Bone marrow (tissue), 2 donors: Measurements from ENCODE around the gene ASAH2.
"Not testable (repeated sequence)": the region's sequence is repeated elsewhere in the genome, so short reads cannot be mapped to it uniquely, and the experiment has no call there.

ENCODE experiments used
- DNase-seq, 2 donors: peaks; one replicate each; lab custom pipeline; 2025; lab: John Stamatoyannopoulos, UW

ASAH2 gene

DNA sequence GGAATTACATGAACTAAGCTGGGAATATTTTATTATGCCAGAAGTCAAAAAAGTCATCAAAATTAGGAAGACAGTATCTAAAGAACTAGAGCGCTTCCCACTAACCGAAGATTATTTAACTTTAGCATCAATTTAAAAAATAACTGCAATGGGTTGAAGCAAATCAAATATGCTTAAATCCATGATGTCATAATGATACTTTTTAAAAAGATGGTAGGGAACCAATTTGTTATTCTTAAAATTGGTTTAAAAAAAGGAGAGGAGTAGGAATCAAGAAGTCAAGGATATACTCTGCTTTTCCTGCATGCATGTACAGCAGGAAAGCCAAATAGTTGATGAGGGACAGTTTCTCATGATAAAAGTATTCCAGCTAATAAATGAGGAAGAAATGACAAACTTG is 3.2 kb upstream of the ASAH2 start:
- no peak for DNase-seq

DNA sequence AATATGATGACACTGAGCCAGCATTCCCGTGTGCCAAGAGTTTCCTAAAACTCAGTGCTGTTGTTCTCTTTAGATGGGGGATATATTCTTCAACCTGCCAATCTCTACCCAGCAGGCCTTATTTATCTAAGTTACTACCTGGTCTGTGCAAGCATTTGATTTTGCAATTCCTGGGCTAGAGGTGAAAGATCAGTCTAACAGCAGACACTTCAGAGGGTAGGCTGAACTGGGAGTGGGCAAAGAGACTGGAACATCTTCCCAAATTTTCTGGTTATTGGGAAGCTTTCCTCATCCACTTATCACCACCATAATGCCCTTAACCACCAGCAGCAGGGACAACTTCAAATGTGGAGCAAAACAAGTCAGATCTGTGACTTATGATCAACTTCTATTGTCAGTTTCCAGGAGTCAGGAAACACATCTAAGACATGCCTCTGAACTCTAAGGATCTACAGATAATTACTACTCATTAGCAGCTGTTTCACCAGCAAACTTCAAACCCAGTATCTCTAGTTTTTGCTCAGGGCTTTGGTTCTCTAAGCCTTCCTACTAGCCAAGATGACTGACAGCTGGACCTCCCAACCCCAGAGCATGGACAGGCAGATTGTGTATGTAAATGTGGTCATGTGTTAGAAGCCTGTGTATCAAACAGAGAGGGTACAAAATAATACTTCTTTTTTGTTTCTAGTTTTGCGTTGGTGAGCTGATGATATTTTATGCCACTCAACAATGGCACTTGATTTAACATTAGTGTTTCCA is 1.0 kb downstream of the ASAH2 start:
- DNase-seq, result no peak

DNA sequence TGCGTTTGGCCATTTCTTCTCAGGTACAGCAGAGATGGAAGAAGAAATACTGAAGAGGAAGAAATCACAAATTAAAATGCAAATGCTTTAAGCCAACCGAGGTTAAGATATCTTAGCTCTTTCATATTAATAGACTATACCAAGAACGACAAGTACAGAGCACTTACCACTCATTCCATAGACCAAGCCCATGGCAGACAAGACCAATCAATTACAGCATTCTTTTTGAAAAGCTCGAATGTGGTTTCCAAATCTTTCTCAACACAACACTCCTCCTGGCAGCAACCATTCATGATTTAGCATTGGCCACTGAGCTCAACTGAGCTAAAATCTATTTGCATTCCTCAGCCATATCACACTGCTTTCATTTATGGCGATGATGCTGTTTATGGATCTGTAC is 2.7 kb downstream of the ASAH2 start:
- DNase-seq, result no peak

DNA sequence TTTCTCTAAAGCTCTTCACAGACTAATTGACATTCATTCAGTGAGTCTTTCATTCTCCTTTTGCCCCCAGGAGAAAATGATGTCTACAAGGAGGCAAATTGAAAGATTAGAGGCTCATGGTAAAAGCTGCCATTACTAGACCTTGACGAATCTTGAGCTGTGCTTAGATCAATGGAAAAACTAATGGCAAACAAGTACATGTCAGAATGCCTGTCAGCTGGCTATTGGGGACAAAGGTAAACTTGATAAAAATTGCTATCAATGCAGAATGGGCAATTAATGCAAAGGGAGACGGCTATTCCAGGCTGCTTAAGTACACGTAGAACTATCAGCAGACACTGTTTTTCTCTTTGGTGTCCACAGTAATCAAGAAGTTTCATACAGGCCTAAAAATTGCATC is 3.3 kb downstream of the ASAH2 start:
- no peak for DNase-seq

DNA sequence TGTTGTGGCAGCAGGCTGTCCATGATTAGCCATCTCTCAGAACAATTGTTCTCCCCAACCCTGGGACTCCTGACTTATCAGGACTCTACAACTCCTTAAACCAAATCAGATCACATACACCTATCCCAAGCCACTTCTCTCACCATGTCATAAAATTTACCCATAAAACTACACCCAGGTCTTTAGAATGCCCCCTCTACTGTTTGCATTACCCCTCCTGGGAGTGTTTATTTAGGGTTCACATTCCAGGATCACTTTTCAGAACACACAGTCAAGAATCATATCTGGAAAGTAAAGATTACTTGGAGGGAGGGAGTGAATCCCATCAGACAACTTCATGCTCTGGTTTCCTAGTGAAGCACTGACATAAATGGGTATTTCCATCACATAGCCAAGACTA is 7.1 kb downstream of the ASAH2 start:
- DNase-seq, result no peak

DNA sequence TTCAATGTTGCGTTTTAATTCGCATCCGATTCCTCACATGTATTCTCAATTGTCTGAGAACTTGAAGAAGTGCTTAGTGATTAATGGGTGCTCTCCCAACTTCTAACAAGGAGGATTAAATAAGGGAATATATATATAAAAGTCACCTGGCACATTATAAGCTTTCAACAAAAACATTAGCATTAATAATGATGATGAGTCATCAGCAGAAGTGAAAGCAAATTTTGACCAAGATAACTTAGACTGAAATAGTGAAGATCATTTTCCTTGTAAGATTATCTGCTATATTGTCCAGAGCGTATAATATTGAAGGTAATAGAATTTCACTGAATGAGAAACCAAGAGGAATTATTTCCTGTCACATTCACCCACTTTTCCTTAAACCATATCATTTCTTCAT is 8.5 kb downstream of the ASAH2 start:
- no peak for DNase-seq

DNA sequence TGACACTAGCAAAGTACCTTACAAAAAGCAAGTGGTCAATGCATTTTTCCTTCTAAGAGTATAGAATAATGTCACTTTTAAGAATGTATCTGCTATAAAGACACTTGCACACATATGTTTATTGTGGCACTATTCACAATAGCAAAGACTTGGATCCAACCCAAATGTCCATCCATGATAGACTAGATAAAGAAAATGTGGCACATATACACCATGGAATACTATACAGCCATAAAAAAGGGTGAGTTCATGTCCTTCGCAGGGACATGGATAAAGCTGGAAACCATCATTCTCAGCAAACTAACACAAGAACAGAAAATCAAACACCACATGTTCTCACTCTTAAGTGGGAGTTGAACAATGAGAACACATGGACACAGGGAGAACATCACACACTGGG is 9.8 kb downstream of the ASAH2 start:
- DNase-seq, result not testable (repeated sequence)

DNA sequence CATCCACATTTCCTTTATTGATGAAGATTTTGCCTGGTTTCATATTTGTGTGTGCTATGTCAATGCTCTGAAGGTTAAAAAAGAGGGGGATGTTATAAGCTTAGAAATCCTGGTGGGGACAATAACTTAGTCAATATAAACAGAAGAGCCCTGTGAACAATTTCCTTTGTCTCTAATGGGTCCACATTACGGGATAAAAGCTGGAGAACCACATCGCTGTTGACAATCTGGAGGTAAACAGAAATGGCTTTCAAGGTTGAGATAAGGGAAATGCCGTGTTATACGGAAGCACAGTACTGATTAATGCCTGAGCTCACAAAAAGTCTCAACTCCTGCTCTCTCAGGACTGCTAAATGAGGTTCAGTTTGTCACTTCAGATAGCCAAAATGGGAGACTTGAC is 16.8 kb downstream of the ASAH2 start:
- DNase-seq, result no peak

DNA sequence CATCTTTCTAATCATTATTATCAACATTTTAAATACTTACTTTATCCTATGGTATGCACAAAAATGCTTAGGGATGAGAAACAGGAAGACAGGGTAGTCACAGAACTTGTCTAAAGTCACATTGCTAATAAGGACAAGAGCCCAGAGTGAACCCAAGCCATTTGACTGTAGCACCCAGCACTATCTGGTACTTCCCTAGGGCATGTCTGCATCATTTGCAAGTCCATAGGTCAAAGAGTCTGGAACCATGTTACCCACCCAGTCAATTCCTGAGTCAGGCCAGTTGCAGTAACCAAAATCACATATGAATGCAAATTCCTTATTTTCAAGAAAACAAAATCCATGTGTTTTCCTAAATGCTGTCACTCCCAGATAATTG is 19.1 kb downstream of the ASAH2 start:
- no peak for DNase-seq

DNA sequence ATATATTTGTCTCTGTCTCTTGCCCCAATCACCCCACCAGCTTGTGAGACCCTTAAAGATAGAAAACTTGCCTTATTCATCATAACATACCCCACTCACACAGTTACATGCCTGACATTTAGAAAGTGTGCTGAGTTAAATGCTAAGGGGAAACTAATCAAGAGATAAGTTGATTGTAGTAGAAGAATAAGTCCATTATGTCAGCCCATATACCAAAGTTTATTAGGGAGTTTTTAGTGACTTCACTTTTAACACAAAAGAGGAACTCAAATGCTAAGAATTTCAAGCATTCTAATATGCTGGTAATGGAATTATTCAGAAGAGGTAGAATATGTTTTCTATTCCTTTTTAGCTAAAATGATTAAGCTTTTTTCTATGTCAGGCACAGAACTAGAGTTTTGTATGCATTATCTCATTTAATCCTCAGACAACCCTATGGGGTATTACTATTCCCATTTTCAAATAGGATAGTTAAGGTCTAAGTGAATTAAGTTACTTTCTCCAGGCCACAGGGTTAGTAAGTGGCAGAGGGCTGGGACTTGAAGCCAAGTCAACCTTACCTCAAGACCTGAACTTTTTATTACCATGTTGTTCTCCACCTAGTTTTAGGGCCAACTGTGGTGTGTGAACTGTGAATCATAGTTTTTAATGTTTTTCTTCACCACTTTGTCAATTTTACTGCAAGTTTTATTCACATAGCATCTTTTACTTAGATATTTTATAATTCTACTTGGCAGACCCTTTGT is 19.6 kb downstream of the ASAH2 start:
- DNase-seq, result peak in 1 of 2 donors; percentile 8

DNA sequence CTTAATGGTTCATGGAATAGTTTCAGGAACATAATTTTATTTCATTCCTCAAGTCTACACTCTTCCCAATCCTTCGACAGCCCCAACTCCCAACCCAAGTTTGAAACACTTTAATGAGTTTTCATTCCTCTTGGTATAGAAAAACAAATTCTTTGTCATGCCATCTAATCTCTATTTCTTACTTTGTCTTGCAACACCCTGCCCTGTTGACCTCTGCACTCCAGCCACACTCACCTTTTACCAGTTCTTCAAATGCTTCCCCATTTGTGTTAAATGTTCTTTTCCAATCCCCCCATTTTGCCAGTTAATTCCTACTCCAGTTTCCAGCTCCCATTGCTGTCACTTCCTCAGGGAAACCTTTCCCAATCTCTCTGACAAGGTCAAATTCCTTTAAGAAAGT is 21.9 kb downstream of the ASAH2 start:
- no peak for DNase-seq

DNA sequence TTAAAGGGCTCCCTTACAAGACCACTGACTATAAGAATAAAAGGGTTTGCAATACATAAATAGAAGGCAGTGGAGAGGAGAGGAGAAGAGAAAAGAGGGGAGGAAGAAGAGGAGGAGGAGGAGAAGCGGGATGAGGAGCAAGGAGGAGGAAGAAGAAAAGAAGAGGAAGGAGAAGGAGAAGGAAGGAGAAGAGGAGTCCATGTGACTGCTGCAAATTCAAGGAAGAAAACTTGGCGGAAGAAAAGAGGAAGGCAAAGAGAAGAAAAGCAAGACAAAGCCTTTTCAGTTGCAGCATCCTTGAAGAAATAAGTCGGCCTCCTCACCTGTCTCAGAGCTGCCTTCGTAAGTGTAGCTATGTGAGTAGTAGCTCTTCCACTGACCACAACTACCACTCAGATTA is 22.6 kb downstream of the ASAH2 start:
- DNase-seq, result no peak

DNA sequence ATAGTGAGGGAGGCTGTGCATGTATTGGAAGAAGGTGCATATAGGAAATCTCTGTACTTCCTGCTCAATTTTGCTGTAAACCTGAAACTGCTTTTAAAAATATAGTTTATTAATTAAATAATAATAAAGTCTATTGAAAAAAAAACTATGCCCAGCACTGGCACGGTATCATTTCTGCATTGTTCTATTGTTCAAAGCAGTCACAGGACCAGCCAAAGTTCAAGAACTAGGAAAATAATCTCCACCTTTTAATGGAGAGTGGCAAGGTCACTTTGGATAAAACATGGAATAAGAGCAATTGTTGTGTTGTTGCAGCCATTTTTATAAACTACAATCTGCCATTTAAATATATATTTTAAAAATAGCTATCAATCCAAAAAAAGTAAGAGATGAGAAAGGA is 24.7 kb downstream of the ASAH2 start:
- DNase-seq, result no peak

DNA sequence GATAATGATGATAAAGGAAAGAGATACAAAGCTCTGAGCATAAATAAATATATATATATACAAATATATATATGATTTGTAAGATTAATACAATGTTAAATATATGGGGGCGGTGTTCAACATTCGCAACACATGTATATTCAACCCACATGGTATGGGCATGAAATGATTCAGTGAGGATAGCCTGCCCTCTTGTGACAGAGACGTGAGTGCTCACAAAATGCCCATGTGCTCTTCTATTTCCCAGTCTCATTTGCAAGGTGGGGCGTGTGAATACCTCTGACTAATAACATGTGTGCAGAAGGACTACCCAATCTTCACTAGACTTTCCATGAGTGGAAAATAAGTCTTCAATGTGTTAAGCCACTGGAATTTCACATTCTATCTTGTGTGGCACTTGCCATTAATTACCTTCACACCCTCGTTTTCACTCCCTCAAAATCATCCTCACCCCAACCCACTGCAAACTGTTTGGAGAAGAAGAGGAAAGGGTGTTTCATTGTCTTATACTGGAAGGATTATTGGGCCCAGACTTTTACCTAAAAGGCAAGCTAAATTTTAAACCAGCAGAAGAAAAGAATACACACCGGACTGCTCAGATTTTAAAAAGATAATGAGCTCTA is 26.9 kb downstream of the ASAH2 start:
- DNase-seq, result peak in 1 of 2 donors; percentile 64

DNA sequence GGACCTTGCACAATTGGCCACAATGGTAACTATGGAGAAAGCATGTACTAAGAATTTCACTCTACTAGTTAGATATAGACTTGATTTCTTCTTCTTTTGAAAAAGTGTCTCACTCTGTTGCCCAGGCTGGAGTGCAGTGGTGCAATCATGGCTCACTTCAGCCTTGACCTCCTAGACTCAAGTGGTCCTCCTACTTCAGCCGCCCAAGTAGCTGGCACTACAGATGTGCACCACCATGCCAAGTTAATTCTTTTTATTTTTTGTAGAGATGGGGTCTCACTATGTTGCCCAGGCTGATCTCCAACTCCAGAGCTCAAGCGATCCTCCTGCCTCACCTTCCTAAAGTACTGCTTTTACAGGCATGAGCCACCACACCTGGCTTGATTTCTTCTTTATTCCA is 29.1 kb downstream of the ASAH2 start:
- DNase-seq, result no peak

DNA sequence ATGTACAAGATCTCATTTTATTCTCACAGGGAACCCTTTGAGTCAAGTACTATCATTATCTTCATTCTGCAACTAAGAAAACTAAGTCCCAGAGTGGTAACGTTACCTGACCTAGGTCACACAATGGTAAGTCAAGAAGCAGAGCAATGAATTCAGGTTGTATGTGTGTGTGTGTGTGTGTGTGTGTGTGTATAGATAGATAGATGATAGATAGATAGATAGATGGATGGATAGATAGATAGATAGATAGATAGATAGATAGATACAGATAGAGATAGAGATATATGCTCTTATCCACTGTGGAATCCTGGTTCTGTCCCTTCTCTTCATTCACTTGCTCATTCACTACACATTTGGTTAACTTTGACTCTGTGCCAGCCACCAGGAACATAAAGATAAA is 29.8 kb downstream of the ASAH2 start:
- DNase-seq, result no peak

DNA sequence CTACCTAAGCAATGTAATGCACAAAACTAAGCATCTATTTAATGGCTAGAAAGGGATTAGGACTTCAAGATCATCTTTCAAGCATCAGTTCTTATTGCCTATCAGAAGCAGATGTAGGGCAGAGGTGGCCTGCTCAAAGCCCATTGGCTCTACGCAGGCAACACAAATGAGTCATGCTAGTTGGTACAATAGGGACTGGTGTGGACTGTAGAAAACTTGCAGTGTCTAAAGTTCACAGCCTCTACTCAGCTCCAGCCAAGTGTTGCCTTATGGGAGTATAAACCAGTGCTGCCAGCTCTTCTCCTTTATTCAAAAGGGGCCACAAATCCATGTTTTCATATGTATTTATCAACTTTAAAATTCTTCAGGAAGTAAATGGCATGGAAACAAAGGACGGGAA is 31.7 kb downstream of the ASAH2 start:
- DNase-seq, result no peak

DNA sequence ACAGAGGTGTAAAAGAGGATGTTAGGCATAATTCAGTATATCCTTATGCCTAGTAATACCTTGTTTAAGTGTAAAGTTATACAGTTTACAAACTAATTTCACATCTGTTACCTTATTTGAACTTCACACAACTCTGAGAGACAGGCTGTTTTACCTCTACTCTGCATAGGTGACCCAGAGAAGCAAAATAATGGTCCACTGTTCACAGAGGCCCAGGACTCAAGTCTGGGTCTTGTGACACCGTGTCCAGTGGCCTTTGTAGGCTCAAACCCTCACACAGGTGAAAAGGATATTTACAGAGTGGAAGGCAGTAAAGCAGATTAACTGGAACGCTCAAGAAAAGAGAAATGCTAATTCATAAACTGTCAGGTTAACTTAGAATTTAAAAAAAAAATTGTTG is 32.1 kb downstream of the ASAH2 start:
- no peak for DNase-seq

DNA sequence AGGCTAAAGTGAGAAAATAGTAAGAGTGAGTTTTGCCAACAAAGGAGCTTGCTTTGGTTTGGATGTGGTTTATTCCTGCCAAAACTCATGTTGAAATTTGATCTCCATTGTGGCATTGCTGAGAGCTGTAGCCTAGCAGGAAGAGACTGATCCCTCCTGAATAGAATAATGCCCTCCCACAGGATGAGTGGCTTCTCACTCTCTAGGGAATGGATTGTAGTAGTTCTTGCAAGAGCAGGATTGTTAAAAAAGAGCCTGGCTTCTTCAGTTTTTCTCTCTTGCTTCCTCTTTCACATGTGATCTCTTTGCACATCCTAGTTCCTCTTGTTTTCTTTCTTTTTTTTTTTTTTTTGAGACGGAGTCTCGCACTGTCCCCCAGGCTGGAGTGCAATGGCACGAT is 34.4 kb downstream of the ASAH2 start:
- DNase-seq, result no peak

DNA sequence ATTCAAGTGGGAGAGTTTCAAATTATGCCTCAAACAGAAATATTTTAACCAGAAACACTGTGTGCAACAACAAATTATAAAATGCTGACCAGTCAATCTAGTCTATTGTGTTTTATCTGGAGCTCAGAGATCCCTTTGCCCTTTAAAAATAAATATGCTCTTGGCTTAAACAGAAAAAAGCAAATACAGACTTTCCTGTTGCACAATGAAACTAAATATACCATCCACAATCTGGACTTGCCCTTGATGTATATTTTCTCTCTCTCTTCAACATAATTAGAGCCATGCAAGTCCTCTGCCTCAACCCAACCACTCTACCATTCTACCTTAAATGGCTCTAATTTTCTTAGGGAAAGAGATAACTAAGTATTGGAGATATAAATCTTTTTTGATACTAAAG is 34.9 kb downstream of the ASAH2 start:
- no peak for DNase-seq

DNA sequence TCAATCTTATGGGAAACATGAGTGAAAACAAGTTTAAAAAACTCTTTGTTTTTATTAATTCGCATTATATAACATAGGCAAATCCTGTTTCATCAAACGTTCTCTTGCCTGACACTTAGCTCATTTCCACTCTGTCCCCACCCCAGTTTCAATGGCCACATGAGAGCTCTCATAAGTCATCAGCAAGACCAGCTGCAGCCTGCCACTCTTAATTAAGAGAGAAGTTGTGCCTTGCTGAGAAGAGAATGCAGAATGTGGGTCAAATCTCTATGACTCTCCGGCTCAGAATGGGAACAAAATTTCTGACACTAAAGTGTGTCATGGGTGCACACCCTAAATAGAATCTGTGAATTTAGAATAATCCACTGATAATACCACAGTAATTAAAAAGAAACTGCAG is 39.6 kb downstream of the ASAH2 start:
- no peak for DNase-seq

DNA sequence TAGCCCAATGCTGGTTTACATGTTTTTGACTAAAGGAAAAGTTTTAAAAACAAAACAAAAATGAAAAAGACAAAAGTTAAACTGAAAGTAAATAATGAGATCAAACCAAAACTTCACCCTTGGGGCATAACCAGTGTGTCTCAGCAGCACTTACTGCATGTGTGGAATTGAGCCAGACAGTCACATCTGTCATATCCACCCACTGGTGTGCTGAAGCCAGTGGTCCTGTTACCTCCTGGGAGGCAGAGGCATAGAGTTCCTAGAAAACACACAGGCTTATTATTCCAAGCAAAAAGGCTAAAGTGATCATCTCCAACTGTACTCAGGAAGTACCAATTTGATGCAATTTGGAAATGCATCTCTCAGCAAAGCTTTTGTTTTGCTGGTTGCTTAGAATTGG is 40.4 kb downstream of the ASAH2 start:
- no peak for DNase-seq
